ENCODE results near the gene DHX15.
"Not testable (repeated sequence)": the region's sequence is repeated elsewhere in the genome, so short reads cannot be mapped to it uniquely, and the experiment has no call there.

Gene DHX15

DNA sequence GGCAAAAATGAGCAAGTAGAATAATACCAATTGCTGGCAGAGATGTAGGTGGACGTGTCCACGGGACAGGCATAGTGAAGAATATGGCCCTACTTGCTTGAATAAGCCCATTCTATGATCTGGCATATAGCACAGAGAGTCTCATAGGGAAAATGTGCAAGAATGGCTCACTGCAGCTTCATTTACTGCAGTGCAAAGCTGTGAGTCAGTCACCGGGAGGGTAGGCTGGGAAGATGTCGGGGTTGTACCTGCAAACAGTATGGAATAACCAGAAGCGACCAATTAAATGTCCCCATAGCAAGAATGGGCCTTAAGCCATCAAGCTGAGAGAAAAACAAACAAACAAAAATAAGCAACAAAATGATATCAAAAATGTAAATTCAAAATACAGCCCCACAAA is 74.3 kb downstream of the DHX15 start:
- Histone ChIP-seq H3K27me3 (ENCODE audit: control insufficient read depth in 1 of 2, insufficient read depth in 1 of 2, low read length in 2 of 2) (no peaks in the 10 kb centered on the region), H2BK120ac (ENCODE audit: low read depth, low read length) (no peak overlapping the region), H3K9ac (ENCODE audit: low read length) (no peak overlapping the region), H2BK5ac (ENCODE audit: low read depth, low read length, poor library complexity, severe bottlenecking) (no peak overlapping the region), H3K4ac (ENCODE audit: low read depth in 1 of 2, low read length in 2 of 2) (no peak overlapping the region), H3K36me3 (ENCODE audit: control insufficient read depth in 1 of 2, insufficient read depth in 2 of 2, low read depth in 1 of 2, low read length in 2 of 2) (peaks cover 5 to 7% of the 10 kb centered on the region in 2 experiments), H3K4me1 (ENCODE audit: control insufficient read depth, insufficient read depth, low read depth, low read length) (no peaks in the 10 kb centered on the region), H3K27ac (ENCODE audit: low read length, poor library complexity, severe bottlenecking) (no peak overlapping the region), H2BK12ac (ENCODE audit: low read length in 2 of 2) (no peak overlapping the region), H3K4me2 (ENCODE audit: low read length, poor library complexity, severe bottlenecking) (no peak overlapping the region), H4K91ac (ENCODE audit: low read length) (no peak overlapping the region), H3K79me1 (replicated peaks; ENCODE audit: low read length, poor library complexity, severe bottlenecking) (no peaks in the 10 kb centered on the region), H3K9me3 (ENCODE audit: control insufficient read depth, low read length) (no peaks in the 10 kb centered on the region), H3K4me3 (ENCODE audit: insufficient read depth in 1 of 2, low read depth in 1 of 2, low read length in 2 of 2) (no peak overlapping the region), H2AFZ (ENCODE audit: low read depth, low read length) (no peak overlapping the region), H3K23ac (ENCODE audit: low read length in 2 of 2) (no peak overlapping the region), H3K18ac (ENCODE audit: low read depth in 1 of 2, low read length in 2 of 2) (no peak overlapping the region), H2AK5ac (ENCODE audit: low read length, severe bottlenecking) (no peak overlapping the region), H2BK15ac (ENCODE audit: low read depth, poor library complexity, severe bottlenecking) (no peak overlapping the region), H3K14ac (ENCODE audit: low read length in 2 of 2) (no peak overlapping the region), H4K8ac (ENCODE audit: low read length) (no peak overlapping the region)
- no peak for DNase-seq
- 92% methylated on average over 5 of the region's 5 CpGs for WGBS

DNA sequence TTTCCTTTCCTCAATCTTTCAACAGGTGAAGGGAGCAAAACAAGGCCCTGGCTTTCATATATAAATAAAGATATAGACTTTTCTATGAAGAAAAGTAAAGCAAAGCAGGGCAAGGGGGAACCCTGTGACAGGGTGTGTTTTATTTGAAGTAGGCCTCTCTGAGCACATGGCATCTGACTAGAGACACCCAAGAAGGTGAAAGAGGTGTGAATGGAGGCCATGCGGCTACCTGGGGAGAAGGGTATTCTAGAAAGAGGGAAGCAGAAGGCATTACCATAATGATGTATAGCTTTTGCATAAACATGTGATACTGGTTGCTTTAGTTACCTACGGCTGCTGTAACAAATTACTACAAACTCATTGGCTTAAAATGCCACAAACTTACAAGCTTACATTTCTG is 75.8 kb downstream of the DHX15 start:
- WGBS = 100% methylated on average over 2 of the region's 2 CpGs
- no peak overlapping the region for H3K23ac ChIP-seq (ENCODE audit: low read length in 2 of 2)
- no peak overlapping the region for H3K14ac ChIP-seq (ENCODE audit: low read length in 2 of 2)
- no peak overlapping the region for H2BK5ac ChIP-seq (ENCODE audit: low read depth, low read length, poor library complexity, severe bottlenecking)
- H3K4me2 ChIP-seq (ENCODE audit: low read length, poor library complexity, severe bottlenecking) = no peak overlapping the region
- H3K9ac ChIP-seq (ENCODE audit: low read length) = no peak overlapping the region
- H3K4me1 ChIP-seq (ENCODE audit: control insufficient read depth, insufficient read depth, low read depth, low read length) = no peaks in the 10 kb centered on the region
- no peak overlapping the region for H3K4ac ChIP-seq (ENCODE audit: low read depth in 1 of 2, low read length in 2 of 2)
- H2BK12ac ChIP-seq (ENCODE audit: low read length in 2 of 2) = no peak overlapping the region
- H2BK15ac ChIP-seq (ENCODE audit: low read depth, poor library complexity, severe bottlenecking) = no peak overlapping the region
- H2AFZ ChIP-seq (ENCODE audit: low read depth, low read length) = no peak overlapping the region
- H3K18ac ChIP-seq (ENCODE audit: low read depth in 1 of 2, low read length in 2 of 2) = no peak overlapping the region
- H4K91ac ChIP-seq (ENCODE audit: low read length) = no peak overlapping the region
- H3K4me3 ChIP-seq (ENCODE audit: insufficient read depth in 1 of 2, low read depth in 1 of 2, low read length in 2 of 2) = no peak overlapping the region
- H2AK5ac ChIP-seq (ENCODE audit: low read length, severe bottlenecking) = no peak overlapping the region
- H4K8ac ChIP-seq (ENCODE audit: low read length) = no peak overlapping the region
- peaks cover under 1 to 2% of the 10 kb centered on the region in 2 experiments for H3K36me3 ChIP-seq (ENCODE audit: control insufficient read depth in 1 of 2, insufficient read depth in 2 of 2, low read depth in 1 of 2, low read length in 2 of 2)
- no peaks in the 10 kb centered on the region for H3K9me3 ChIP-seq (ENCODE audit: control insufficient read depth, low read length)
- no peaks in the 10 kb centered on the region for H3K79me1 ChIP-seq (replicated peaks; ENCODE audit: low read length, poor library complexity, severe bottlenecking)
- no peak overlapping the region for H2BK120ac ChIP-seq (ENCODE audit: low read depth, low read length)
- DNase-seq = no peak
- H3K27ac ChIP-seq (ENCODE audit: low read length, poor library complexity, severe bottlenecking) = no peak overlapping the region
- no peaks in the 10 kb centered on the region for H3K27me3 ChIP-seq (ENCODE audit: control insufficient read depth in 1 of 2, insufficient read depth in 1 of 2, low read length in 2 of 2)

DNA sequence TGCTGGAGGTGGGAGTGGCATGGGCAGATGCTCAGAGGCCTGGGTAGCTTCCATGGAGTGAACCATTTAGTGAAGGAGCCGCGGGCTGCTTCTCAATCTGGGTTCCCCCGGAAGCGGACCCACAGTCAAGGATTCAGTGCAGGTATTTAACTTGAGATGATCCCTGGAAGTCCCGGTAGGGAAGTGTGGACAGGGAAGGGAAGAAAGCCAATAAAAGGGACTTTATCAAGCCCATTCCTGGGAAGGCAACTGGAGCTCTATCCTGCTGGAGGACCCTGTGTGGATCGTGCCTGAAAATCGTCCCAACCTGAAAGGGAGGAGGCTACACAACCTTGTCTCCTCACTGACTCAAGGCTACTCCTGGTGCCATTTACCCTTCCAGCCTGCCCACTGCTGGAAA is 76.9 kb downstream of the DHX15 start:
- Histone ChIP-seq H3K27ac (ENCODE audit: low read length, poor library complexity, severe bottlenecking) (no peak overlapping the region), H2BK120ac (ENCODE audit: low read depth, low read length) (no peak overlapping the region), H3K4me2 (ENCODE audit: low read length, poor library complexity, severe bottlenecking) (no peak overlapping the region), H3K4me1 (ENCODE audit: control insufficient read depth, insufficient read depth, low read depth, low read length) (no peaks in the 10 kb centered on the region), H2BK12ac (ENCODE audit: low read length in 2 of 2) (no peak overlapping the region), H4K91ac (ENCODE audit: low read length) (peak overlapping the region; percentile 50), H3K4me3 (ENCODE audit: insufficient read depth in 1 of 2, low read depth in 1 of 2, low read length in 2 of 2) (peak overlapping the region in 1 of 2 experiments; percentile 20), H2BK15ac (ENCODE audit: low read depth, poor library complexity, severe bottlenecking) (no peak overlapping the region), H2BK5ac (ENCODE audit: low read depth, low read length, poor library complexity, severe bottlenecking) (no peak overlapping the region), H4K8ac (ENCODE audit: low read length) (peak overlapping the region; percentile 23), H3K36me3 (ENCODE audit: control insufficient read depth in 1 of 2, insufficient read depth in 2 of 2, low read depth in 1 of 2, low read length in 2 of 2) (peaks cover 0 to 2% of the 10 kb centered on the region in 2 experiments), H3K4ac (ENCODE audit: low read depth in 1 of 2, low read length in 2 of 2) (no peak overlapping the region), H3K79me1 (replicated peaks; ENCODE audit: low read length, poor library complexity, severe bottlenecking) (no peaks in the 10 kb centered on the region), H2AK5ac (ENCODE audit: low read length, severe bottlenecking) (no peak overlapping the region), H3K9me3 (ENCODE audit: control insufficient read depth, low read length) (no peaks in the 10 kb centered on the region), H3K9ac (ENCODE audit: low read length) (no peak overlapping the region), H3K27me3 (ENCODE audit: control insufficient read depth in 1 of 2, insufficient read depth in 1 of 2, low read length in 2 of 2) (no peaks in the 10 kb centered on the region), H3K14ac (ENCODE audit: low read length in 2 of 2) (peak overlapping the region in 1 of 2 experiments; percentile 36), H3K23ac (ENCODE audit: low read length in 2 of 2) (no peak overlapping the region), H3K18ac (ENCODE audit: low read depth in 1 of 2, low read length in 2 of 2) (no peak overlapping the region), H2AFZ (ENCODE audit: low read depth, low read length) (no peak overlapping the region)
- WGBS = 91% methylated on average over 7 of the region's 7 CpGs
- no peak for DNase-seq

DNA sequence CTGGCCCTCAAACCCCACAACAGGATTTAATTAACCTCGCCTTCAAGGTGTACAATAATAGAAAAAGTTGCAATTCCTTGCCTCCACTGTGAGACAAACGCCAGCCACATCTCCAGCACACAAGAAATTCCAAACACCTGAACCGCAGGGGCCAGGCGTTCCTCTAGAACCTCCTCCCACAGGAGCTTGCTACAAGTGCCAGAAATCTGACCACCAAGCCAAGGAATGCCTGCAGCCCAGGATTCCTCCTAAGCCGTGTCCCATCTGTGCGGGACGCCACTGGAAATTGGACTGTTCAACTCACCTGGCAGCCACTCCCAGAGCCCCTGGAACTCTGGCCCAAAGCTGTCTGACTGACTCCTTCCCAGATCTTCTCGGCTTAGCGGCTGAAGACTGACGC is 81.3 kb downstream of the DHX15 start:
- not testable (repeated sequence) for H3K27me3 ChIP-seq (ENCODE audit: control insufficient read depth in 1 of 2, insufficient read depth in 1 of 2, low read length in 2 of 2); H4K91ac ChIP-seq (ENCODE audit: low read length); H3K27ac ChIP-seq (ENCODE audit: low read length, poor library complexity, severe bottlenecking); H3K4me1 ChIP-seq (ENCODE audit: control insufficient read depth, insufficient read depth, low read depth, low read length); H4K8ac ChIP-seq (ENCODE audit: low read length); H3K18ac ChIP-seq (ENCODE audit: low read depth in 1 of 2, low read length in 2 of 2); H2BK5ac ChIP-seq (ENCODE audit: low read depth, low read length, poor library complexity, severe bottlenecking); H2BK15ac ChIP-seq (ENCODE audit: low read depth, poor library complexity, severe bottlenecking); H3K4me2 ChIP-seq (ENCODE audit: low read length, poor library complexity, severe bottlenecking); H2AK5ac ChIP-seq (ENCODE audit: low read length, severe bottlenecking); H3K4me3 ChIP-seq (ENCODE audit: insufficient read depth in 1 of 2, low read depth in 1 of 2, low read length in 2 of 2); H3K9ac ChIP-seq (ENCODE audit: low read length); H3K23ac ChIP-seq (ENCODE audit: low read length in 2 of 2); H2BK120ac ChIP-seq (ENCODE audit: low read depth, low read length); H2AFZ ChIP-seq (ENCODE audit: low read depth, low read length); H3K14ac ChIP-seq (ENCODE audit: low read length in 2 of 2); H3K36me3 ChIP-seq (ENCODE audit: control insufficient read depth in 1 of 2, insufficient read depth in 2 of 2, low read depth in 1 of 2, low read length in 2 of 2); DNase-seq; H2BK12ac ChIP-seq (ENCODE audit: low read length in 2 of 2); H3K79me1 ChIP-seq (replicated peaks; ENCODE audit: low read length, poor library complexity, severe bottlenecking); H3K9me3 ChIP-seq (ENCODE audit: control insufficient read depth, low read length); H3K4ac ChIP-seq (ENCODE audit: low read depth in 1 of 2, low read length in 2 of 2)
- WGBS = 64% methylated on average over 10 of the region's 10 CpGs
